Osteoblast (primary cell): ENCODE results near the gene KRTAP16-1. TPM values are rescaled to one million over a fixed set of nuclear protein-coding genes. Genes with fewer than 3 reads are reported as not detected.

Experiments
- DNase-seq: peaks from one replicate; pipeline ENCODE4 v3.0.0; 2011; ENCODE audit warnings: low spot score, mixed read lengths; ENCODE audit not compliant: insufficient read length; ENCODE audit errors: missing footprints
- H2AFZ ChIP-seq: 2 replicates; pipeline ENCODE4 v1.6.0; 2011; ENCODE audit warnings: mild to moderate bottlenecking, low read length
- H3K27ac ChIP-seq: 2 replicates; pipeline ENCODE4 v1.5.1; 2011; ENCODE audit warnings: mild to moderate bottlenecking, low read depth, low read length, moderate library complexity
- H3K27me3 ChIP-seq: 2 replicates; pipeline ENCODE4 v1.6.0; 2012; ENCODE audit warnings: mild to moderate bottlenecking, control low read depth, inconsistent platforms, low read length, moderate library complexity; ENCODE audit not compliant: insufficient read depth
- H3K36me3 ChIP-seq: 2 replicates; pipeline ENCODE4 v1.5.1; 2011; ENCODE audit warnings: mild to moderate bottlenecking, low read length, control low read depth, moderate library complexity; ENCODE audit not compliant: insufficient read depth
- H3K4me1 ChIP-seq: 2 replicates; pipeline ENCODE4 v1.5.1; 2011; ENCODE audit warnings: mild to moderate bottlenecking, low read length, control low read depth, moderate library complexity; ENCODE audit not compliant: insufficient read depth
- H3K4me2 ChIP-seq: 2 replicates; pipeline ENCODE4 v1.6.0; 2011; ENCODE audit warnings: mild to moderate bottlenecking, low read length; ENCODE audit not compliant: insufficient read depth
- H3K4me3 ChIP-seq: fragments of 200-600 bp; sonication (generic); 3 replicates; pipeline ENCODE4 v1.5.1; 2012; ENCODE audit warnings: mild to moderate bottlenecking, low read length, inconsistent platforms; ENCODE audit not compliant: insufficient read depth
- H3K79me2 ChIP-seq: 2 replicates; pipeline ENCODE4 v1.6.0; 2012; ENCODE audit warnings: mild to moderate bottlenecking, low read length, control low read depth, inconsistent platforms; ENCODE audit not compliant: insufficient read depth
- H3K9me3 ChIP-seq: 2 replicates; pipeline ENCODE4 v1.5.1; 2011; ENCODE audit warnings: low read depth, low read length, control low read depth
- H4K20me1 ChIP-seq: 2 replicates; pipeline ENCODE4 v1.6.0; 2012; ENCODE audit warnings: mild to moderate bottlenecking, low read length, control low read depth; ENCODE audit not compliant: insufficient read depth
- CTCF ChIP-seq: IDR thresholded peaks from 2 replicates; pipeline ENCODE4 v1.5.1; 2011; ENCODE audit warnings: mild to moderate bottlenecking, low read depth, low read length, moderate library complexity; ENCODE audit errors: extremely low read depth
- total RNA-seq: library from RNA; depleted of rRNA; stranded (reverse); fragments of >200 nt; gene quantifications from 2 replicates; pipeline ENCODE4 v1.2.3, GENCODE V29; 2012

Gene KRTAP16-1
- total RNA-seq, 1 donor = not detected

- no peak for TF ChIP-seq CTCF
- Histone ChIP-seq H3K4me2 (no peak overlapping the region), H3K4me1 (no peaks in the 10 kb centered on the region), H3K9me3 (no peaks in the 10 kb centered on the region), H3K36me3 (no peaks in the 10 kb centered on the region), H3K27me3 (no peaks in the 10 kb centered on the region), H2AFZ (no peak overlapping the region), H3K4me3 (no peak overlapping the region), H3K27ac (no peak overlapping the region), H4K20me1 (no peaks in the 10 kb centered on the region), H3K79me2 (no peaks in the 10 kb centered on the region)
- no peak for DNase-seq
Measured at GRCh38 chr17:41298458-41299135, 10.5 kb downstream of the KRTAP16-1 start.

GRCh38 chr17:41296846-41297245 lies 12.3 kb downstream of the KRTAP16-1 start:
- Histone ChIP-seq H2AFZ (no peak overlapping the region), H3K9me3 (no peaks in the 10 kb centered on the region), H3K27ac (no peak overlapping the region), H4K20me1 (no peaks in the 10 kb centered on the region), H3K79me2 (no peaks in the 10 kb centered on the region), H3K27me3 (no peaks in the 10 kb centered on the region), H3K4me3 (no peak overlapping the region), H3K4me1 (no peaks in the 10 kb centered on the region), H3K36me3 (no peaks in the 10 kb centered on the region), H3K4me2 (no peak overlapping the region)
- no peak for TF ChIP-seq CTCF
- DNase-seq = no peak

GRCh38 chr17:41294016-41294415 lies 15.1 kb downstream of the KRTAP16-1 start:
- no peak for TF ChIP-seq CTCF
- Histone ChIP-seq H3K4me3 (no peak overlapping the region), H3K4me2 (no peak overlapping the region)

GRCh38 chr17:41287050-41287449 lies 22.1 kb downstream of the KRTAP16-1 start:
- Histone ChIP-seq H3K79me2 (no peaks in the 10 kb centered on the region), H3K27ac (no peak overlapping the region), H3K27me3 (no peaks in the 10 kb centered on the region), H3K36me3 (no peaks in the 10 kb centered on the region), H4K20me1 (no peaks in the 10 kb centered on the region), H3K9me3 (no peaks in the 10 kb centered on the region), H3K4me2 (no peak overlapping the region), H3K4me1 (no peaks in the 10 kb centered on the region), H3K4me3 (no peak overlapping the region), H2AFZ (no peak overlapping the region)
- no peak for DNase-seq
- no peak for TF ChIP-seq CTCF

More at GRCh38 chr17:41294016-41294415, 15.1 kb downstream of the KRTAP16-1 start:
- no peaks in the 10 kb centered on the region for H3K4me1 ChIP-seq
- H3K27me3 ChIP-seq = no peaks in the 10 kb centered on the region
- H3K27ac ChIP-seq = no peak overlapping the region
- no peaks in the 10 kb centered on the region for H3K9me3 ChIP-seq
- no peak overlapping the region for H2AFZ ChIP-seq
- H3K79me2 ChIP-seq = no peaks in the 10 kb centered on the region
- no peaks in the 10 kb centered on the region for H4K20me1 ChIP-seq
- H3K36me3 ChIP-seq = no peaks in the 10 kb centered on the region
- no peak for DNase-seq
